ENCODE data around the gene AMIGO2. TPM values are rescaled to one million over a fixed set of nuclear protein-coding genes. Genes with fewer than 3 reads are reported as not detected.

The AMIGO2 gene
- total and polyA plus RNA-seq, 2 experiments from 2014 or later: 1.8 to 3.8 TPM

- TF ChIP-seq ZNF462 (CRISPR knock-in tag; IDR thresholded peaks at IDR 0.05) (no peak), CREB1 (CRISPR knock-in tag; IDR thresholded peaks at IDR 0.05; ENCODE audit: low read depth) (no peak), STAT1 (IDR thresholded peaks at IDR 0.05; ENCODE audit: unreplicated experiment) (no peak), POLR2AphosphoS5 (IDR thresholded peaks at IDR 0.05; ENCODE audit: low read depth) (no peak)
Observed at GRCh38 chr12:47098099-47098498, 18.3 kb upstream of the AMIGO2 start (continued).

GRCh38 chr12:47097276-47097896, 17.6 kb upstream of the AMIGO2 start:
- no peaks in the 10 kb centered on the region for H3K27me3 Mint-ChIP-seq (ENCODE audit: insufficient read depth, low read depth, poor library complexity)

More at GRCh38 chr12:47097276-47097896, 17.6 kb upstream of the AMIGO2 start:
- no peaks in the 10 kb centered on the region; the same call in 1 of the 2 replicates for H3K9me2 ChIP-seq (ENCODE audit: insufficient read depth)
- H3K4me1 ChIP-seq (ENCODE audit: insufficient read depth): no peaks in the 10 kb centered on the region
- no peaks in the 10 kb centered on the region for H3F3A ChIP-seq (replicated peaks; ENCODE audit: low read depth)
- no peaks in the 10 kb centered on the region for H3K36me3 ChIP-seq (ENCODE audit: insufficient read depth)
- Mint-ChIP-seq H3K4me3 (no peak overlapping the region), H3K36me3 (ENCODE audit: low read depth) (no peaks in the 10 kb centered on the region), H3K9me3 (no peaks in the 10 kb centered on the region), H3K27ac (no peak overlapping the region), H3K4me1 (peaks cover 11% of the 10 kb centered on the region)
- no peaks in the 10 kb centered on the region for H3K79me2 ChIP-seq (replicated peaks; ENCODE audit: insufficient read depth)
- H4K20me1 ChIP-seq (replicated peaks; ENCODE audit: insufficient read depth): no peaks in the 10 kb centered on the region
- no peak for TF ChIP-seq EZH2 (IDR thresholded peaks at IDR 0.05; ENCODE audit: low read depth, unreplicated experiment)
- no peak for TF ChIP-seq CTCF (conservative IDR thresholded peaks at IDR 0.05; ENCODE audit: low read depth in 2 of 2)
- no peak for TF ChIP-seq REST (IDR thresholded peaks at IDR 0.05; ENCODE audit: unreplicated experiment)
- no peak for TF ChIP-seq CREB1 (CRISPR knock-in tag; IDR thresholded peaks at IDR 0.05; ENCODE audit: low read depth)
- TF ChIP-seq JUNB (IDR thresholded peaks at IDR 0.05; ENCODE audit: unreplicated experiment): no peak
- TF ChIP-seq NANOG (IDR thresholded peaks at IDR 0.05; ENCODE audit: borderline replicate concordance): no peak
- no peak for TF ChIP-seq STAT1 (IDR thresholded peaks at IDR 0.05; ENCODE audit: unreplicated experiment)
- TF ChIP-seq ZNF331 (CRISPR knock-in tag; IDR thresholded peaks at IDR 0.05; ENCODE audit: low read depth): no peak
- no peak for TF ChIP-seq POLR2AphosphoS5 (IDR thresholded peaks at IDR 0.05; ENCODE audit: low read depth)
- H2AFZ ChIP-seq: no peak overlapping the region
- no peaks in the 10 kb centered on the region for H3K27me3 ChIP-seq (ENCODE audit: insufficient read depth)
- no peak overlapping the region for H3K4me2 ChIP-seq
- no peak overlapping the region for H3K4me3 ChIP-seq
- no peak overlapping the region for H3K27ac ChIP-seq (ENCODE audit: low read depth)
- ATAC-seq (no peak), DNase-seq (ENCODE audit: low spot score) (no peak)
